HG03460 (cell line): ENCODE data around the gene RASAL2.

Experiments used
- ATAC-seq: cut with Tn5 transposase; IDR thresholded peaks from one replicate; pipeline ENCODE4 v1.9.1; 2021; ENCODE audit not compliant: unreplicated experiment

RASAL2 gene

GRCh38 chr1:178483251-178483957 is 389.5 kb downstream of the RASAL2 start:
- no peak for ATAC-seq

DNA sequence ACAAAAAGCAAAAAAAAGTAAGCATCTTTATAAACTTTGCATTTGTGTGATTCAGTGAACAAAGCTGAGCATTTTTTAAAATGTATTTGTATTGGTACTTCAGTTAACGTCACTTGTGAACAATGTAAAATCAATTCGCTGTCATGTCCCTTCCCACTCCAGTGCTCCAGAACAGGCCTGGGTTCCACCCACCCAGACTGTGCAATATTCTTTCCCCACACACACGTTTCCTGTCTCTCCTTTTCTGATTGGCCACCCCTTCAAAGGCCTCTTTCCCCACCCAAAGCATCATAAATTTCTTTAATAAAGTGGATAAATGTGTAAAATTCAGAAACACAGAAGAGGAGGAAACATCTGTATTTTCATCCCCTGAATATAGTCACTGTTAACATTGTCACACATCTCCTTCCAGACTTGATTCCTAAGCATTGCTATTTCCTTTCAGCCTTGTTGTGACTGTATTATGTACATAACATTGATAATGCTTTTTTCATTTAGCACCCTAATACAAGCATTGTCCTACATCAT is 390.9 kb downstream of the RASAL2 start:
- no peak for ATAC-seq

DNA sequence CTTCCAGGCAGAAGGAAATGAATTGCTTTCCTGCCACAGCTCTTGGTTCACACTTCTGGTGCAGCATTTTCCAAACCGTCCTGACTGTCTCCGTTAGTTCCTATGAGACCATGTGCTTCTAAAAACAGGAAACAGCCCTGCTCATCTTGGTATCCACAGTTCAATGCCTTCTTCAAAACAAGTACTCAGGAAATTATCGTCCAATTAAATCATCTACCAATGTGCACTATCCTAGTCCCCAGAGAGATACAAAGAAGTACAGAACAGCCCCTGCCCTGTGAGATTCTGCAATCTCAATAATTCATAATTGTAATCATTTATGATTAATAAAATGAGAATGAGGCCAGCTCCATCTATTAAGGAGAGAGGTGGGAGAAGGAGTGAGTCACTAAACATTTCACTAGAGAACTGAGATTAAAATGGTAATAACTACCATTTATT is 391.7 kb downstream of the RASAL2 start:
- ATAC-seq, result no peak

DNA sequence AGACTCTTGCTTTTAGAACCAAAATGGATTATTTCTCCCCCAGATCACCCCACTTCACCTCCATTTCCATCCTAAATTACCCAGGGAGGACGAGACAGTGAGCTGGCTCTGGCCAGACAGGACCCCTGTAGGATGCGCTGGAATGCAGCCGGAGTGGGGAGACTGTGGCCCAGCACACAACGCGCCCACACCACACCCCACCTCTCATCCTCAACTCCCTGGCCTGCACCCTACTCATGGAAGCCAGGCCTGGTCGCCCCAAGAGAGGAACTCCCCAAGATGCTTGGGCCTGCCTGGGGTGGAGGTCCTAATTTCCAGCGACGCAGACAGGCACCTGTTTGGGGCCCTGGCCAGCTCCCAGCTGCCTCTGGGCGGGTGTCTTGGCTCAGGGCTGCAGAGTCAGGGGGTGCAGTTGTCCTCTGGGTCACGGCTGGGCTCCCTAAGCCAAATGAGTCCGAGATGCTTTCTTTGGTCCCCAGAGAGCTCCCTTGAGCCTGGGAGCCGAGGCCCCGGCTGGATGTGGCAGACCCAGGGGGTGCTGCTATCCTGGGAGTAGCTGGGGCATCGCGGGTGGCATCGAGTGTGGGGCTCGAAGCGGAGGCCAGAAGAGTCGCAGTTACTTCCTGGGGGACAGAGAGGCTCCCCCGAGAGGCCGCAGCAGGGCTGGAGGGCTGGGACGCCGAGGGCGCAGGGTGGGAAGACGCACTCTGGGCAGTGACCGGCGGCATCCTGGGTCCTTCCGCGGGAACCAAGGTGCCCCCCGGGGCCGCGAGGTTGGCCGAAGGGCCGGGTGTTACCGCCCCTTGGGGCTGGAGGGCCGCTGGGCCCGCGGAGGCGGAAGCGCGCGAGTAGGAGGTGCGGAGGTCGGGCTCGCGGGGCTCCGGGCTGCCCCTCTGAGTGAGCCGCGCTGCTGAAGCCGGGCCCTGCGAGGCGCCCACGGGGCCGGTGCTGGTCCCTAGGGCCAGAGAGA is 392.5 kb downstream of the RASAL2 start:
- ATAC-seq, result no peak

GRCh38 chr1:178487070-178487615 is 393.2 kb downstream of the RASAL2 start:
- no peak for ATAC-seq

DNA sequence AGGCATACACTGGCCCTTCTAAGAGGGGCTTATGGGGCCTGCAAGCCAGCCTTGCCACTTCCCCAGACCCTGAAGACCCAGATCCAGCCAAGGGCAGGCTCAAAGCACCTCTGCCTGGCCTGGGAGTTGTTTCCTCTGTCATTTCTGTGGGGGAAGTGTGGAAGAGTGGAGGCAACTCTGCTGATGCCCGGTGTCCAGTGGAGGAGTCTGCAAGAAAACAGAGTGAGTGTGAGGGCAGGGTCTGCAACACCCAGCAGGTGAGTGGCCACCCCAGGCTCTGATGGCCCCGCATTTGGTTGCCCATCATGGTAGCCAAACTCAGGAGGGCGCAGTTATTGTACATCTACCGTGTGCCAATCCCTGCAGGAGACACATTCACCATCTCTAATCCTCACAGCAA is 394.5 kb downstream of the RASAL2 start:
- ATAC-seq, result no peak

- no peak for ATAC-seq
Observed at GRCh38 chr1:178489399-178489798, 395.5 kb downstream of the RASAL2 start.

GRCh38 chr1:178490136-178490535 is 396.2 kb downstream of the RASAL2 start:
- no peak for ATAC-seq

DNA sequence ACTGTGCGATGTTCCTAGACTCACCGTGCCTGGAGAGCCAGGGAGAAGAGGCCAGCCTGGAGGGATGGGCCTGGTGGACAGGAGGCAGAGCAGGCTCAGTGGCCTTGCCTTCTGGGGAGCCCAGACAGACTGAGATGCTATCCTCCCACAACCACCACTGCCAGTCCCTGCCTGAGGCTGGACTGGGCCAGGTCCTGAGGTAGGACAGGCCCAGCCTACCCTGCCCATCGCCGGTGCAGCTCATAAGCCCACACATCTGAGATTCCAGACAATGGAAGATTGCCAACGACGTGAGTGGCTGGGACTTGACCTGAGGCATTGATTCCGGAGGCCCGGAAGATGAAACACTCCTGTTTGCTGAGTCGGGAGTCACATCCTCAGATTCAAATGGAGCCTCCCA is 397.1 kb downstream of the RASAL2 start:
- no peak for ATAC-seq

DNA sequence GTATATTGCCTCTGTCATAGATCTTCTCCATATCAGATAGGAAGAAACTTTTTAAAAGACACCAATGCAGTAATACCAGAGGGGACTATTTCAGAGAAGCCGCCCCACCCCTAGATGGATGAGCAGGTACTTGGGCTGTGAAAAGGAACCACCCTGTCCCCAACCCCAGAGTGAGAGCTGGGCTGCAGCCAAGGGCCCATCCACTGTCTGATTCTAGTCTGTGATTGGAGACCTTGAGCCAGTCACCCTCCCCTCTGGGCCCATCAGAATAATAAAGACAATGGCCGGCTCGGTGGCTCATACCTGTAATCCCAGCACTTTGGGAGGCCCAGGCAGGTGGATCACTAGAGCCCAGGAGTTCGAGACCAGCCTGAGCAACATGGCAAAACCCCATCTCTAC is 397.8 kb downstream of the RASAL2 start:
- ATAC-seq, result no peak

GRCh38 chr1:178492341-178492740 is 398.4 kb downstream of the RASAL2 start:
- ATAC-seq, result no peak

GRCh38 chr1:178493301-178493741 is 399.4 kb downstream of the RASAL2 start:
- no peak for ATAC-seq

DNA sequence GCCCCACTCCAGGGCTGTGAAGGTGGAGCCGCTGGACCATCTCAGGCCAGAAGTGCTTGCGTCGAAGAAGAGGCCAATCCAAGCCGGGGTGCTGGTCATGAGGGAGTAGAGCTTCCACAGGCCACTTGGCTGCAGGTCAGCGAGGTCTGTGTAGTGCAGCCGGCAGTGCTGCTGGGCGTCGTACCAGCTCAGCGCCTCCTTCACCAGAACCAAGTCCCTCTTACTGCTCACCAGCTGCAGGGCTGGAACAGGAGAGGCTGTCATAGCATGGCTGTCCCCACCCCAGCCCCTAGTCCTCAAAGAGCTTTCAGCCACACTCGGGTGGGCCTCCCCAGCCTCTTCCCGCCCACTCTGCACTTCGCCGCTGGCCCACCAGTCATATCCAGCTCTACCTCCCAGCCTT is 400.7 kb downstream of the RASAL2 start:
- no peak for ATAC-seq

DNA sequence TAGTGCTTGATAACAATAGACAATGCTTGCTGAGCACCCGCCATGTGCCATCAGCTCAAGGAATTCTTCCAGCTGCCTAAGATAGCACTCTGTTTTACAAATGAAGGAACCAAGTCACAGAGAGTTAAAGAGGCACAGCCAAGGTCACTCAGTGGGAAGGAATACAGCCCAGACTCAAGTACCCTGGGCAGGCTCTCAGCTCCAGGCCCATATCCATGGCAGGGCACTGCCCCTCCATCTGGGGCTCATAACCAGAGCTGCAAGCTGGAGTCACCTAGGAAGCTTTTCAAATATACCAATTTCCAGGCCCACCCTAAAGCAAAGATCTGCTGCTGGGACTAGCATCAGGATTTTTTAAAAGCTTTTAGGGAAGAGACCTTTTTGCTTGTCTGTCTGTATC is 401.3 kb downstream of the RASAL2 start:
- no peak for ATAC-seq

GRCh38 chr1:178495741-178496409 is 402.0 kb downstream of the RASAL2 start:
- ATAC-seq, result no peak

DNA sequence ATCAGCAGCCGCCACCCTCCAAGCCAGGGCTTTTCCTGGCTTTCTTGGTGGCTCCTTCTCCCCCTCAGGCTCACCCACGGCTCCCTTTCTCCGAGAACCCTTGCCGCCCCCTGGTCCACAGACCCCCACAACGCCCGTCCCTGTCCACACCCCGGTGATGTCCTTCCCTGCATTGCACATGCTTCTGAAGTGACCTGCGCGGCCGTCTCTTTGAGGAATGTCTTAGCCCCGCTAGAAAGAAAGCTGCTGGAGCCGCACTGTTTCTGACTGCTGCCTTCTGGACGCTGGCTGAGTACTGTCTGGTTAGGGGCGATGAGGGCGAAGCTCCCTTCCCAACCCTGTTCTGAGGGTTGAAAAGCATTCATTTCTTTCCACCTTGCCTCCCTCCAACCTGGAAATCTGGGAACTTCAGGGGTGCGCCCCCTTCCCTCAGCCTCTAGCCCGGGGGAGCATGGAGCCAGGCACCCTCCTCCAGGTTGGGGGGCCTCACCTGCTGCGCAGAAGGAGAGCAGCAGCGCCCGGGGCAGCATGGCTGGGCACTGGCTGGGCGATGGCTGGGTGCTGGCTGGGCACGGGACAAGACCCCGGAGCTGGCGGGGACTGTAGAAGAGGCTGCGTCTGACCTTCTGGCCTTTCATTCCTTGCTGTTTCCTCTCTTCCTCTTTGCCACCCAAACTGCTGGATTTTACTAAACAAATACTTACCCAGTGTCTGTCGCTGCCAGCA is 402.7 kb downstream of the RASAL2 start, which contains the start of gene CLEC20A:
Gene CLEC20A (minus strand): TSS at position 555 of the 726 bp plus-strand sequence. CDS start 25 bp downstream, at position 530.
- no peak for ATAC-seq

DNA sequence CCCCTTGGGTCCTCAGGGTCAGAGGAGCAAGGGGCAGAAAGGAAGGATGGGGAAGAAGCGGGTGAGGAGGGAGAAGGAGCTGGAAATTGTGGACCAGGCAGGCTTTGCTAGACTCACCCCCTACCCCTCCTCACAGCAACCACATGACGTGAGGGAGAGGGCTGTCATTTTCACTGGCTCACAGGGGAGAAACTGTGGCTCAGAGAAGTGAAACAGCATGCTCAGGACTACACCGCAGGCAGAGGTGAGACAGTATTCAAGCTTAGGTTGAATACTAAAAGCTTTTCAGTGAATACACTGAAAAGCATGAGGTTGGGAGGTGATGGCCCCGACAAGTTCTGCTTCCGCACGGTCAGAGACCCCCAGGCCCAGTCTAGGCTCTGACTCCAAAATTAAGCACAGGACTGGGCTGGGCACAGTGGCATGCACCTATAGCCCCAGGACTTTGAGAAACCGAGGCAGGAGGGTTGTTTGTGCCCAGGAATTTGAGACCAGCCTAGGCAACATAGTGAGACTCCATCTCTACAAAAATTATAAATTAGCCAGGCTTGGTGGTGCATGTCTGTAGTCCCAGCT is 404.1 kb downstream of the RASAL2 start:
- no peak for ATAC-seq

- ATAC-seq, result no peak
Observed at GRCh38 chr1:178498896-178499675, 405.2 kb downstream of the RASAL2 start.
